ENCODE results near the gene DOHH. TPM values are rescaled to one million over a fixed set of nuclear protein-coding genes. Genes with fewer than 3 reads are reported as not detected.

Gene DOHH
- total and polyA plus RNA-seq, 9 of the 15 experiments (the other 6 are each of a cell fraction or from before 2014, with no cell fraction given), result 0.14 to 47.2 (median 5.1) TPM

DNA sequence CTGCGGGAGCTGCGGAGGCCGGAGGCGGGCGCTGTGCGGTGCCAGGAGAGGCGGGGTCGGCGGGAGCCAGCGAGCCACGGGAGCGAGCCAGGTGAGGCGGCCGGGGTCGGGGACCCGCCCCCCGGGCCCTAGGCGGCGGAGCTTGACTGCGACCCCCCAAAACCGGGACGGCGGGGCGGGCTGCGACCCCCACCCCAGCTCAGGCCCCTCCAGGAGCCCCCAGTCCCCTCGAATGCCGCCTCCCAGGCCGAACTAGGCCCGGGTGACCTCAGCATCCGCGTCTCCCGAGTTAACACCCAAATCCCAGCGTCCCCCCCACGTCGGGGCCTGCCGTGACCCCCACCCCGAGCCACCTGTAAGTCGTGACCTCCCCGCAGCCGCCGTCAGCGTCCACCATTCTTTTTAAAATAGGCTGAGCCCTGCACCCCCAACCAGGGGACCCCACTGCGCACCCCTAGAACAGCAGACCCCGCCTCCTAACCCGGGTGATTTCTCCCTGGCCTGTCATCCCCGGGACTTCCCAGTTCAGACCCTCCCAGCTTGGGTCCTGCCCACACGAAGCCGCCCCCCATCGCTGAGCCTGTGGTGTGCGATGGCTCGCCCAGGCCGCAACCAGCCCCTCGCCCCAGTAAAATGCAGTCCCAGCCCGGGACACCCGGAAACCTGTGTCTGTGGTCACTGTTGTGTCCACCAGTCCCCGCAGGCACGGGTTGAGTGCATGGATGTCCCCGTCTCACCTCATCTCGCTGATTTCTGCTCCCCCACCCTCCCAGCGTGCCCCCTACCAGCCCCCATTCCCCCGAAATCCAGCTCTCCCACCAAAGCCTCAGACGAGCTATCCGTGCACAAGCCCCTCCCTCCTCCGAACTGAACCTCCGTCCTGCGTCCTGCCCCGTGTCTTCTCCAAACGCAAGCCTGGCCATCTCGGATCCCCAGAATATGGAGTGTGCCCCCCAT is 6.2 kb upstream of the DOHH start (continued):
- TF ChIP-seq MYNN (IDR thresholded peaks at IDR 0.05) (no peak), MYNN (CRISPR knock-in tag; IDR thresholded peaks at IDR 0.05) (no peak), POLR2B (IDR thresholded peaks at IDR 0.05; ENCODE audit: low read depth, partially characterized antibody) (no peak), NKRF (IDR thresholded peaks at IDR 0.05; ENCODE audit: borderline replicate concordance) (no peak), GABPA (tag; conservative IDR thresholded peaks at IDR 0.05; ENCODE audit: low read depth) (no peak), KDM5B (IDR thresholded peaks at IDR 0.05; ENCODE audit: insufficient replicate concordance, low read depth, low read length) (no peak)
- TF ChIP-seq, protein P1, sequence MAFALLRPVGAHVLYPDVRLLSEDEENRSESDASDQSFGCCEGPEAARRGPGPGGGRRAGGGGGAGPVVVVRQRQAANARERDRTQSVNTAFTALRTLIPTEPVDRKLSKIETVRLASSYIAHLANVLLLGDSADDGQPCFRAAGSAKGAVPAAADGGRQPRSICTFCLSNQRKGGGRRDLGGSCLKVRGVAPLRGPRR (CRISPR knock-in tag; IDR thresholded peaks at IDR 0.05), result no peak
- TF ChIP-seq, protein P2, sequence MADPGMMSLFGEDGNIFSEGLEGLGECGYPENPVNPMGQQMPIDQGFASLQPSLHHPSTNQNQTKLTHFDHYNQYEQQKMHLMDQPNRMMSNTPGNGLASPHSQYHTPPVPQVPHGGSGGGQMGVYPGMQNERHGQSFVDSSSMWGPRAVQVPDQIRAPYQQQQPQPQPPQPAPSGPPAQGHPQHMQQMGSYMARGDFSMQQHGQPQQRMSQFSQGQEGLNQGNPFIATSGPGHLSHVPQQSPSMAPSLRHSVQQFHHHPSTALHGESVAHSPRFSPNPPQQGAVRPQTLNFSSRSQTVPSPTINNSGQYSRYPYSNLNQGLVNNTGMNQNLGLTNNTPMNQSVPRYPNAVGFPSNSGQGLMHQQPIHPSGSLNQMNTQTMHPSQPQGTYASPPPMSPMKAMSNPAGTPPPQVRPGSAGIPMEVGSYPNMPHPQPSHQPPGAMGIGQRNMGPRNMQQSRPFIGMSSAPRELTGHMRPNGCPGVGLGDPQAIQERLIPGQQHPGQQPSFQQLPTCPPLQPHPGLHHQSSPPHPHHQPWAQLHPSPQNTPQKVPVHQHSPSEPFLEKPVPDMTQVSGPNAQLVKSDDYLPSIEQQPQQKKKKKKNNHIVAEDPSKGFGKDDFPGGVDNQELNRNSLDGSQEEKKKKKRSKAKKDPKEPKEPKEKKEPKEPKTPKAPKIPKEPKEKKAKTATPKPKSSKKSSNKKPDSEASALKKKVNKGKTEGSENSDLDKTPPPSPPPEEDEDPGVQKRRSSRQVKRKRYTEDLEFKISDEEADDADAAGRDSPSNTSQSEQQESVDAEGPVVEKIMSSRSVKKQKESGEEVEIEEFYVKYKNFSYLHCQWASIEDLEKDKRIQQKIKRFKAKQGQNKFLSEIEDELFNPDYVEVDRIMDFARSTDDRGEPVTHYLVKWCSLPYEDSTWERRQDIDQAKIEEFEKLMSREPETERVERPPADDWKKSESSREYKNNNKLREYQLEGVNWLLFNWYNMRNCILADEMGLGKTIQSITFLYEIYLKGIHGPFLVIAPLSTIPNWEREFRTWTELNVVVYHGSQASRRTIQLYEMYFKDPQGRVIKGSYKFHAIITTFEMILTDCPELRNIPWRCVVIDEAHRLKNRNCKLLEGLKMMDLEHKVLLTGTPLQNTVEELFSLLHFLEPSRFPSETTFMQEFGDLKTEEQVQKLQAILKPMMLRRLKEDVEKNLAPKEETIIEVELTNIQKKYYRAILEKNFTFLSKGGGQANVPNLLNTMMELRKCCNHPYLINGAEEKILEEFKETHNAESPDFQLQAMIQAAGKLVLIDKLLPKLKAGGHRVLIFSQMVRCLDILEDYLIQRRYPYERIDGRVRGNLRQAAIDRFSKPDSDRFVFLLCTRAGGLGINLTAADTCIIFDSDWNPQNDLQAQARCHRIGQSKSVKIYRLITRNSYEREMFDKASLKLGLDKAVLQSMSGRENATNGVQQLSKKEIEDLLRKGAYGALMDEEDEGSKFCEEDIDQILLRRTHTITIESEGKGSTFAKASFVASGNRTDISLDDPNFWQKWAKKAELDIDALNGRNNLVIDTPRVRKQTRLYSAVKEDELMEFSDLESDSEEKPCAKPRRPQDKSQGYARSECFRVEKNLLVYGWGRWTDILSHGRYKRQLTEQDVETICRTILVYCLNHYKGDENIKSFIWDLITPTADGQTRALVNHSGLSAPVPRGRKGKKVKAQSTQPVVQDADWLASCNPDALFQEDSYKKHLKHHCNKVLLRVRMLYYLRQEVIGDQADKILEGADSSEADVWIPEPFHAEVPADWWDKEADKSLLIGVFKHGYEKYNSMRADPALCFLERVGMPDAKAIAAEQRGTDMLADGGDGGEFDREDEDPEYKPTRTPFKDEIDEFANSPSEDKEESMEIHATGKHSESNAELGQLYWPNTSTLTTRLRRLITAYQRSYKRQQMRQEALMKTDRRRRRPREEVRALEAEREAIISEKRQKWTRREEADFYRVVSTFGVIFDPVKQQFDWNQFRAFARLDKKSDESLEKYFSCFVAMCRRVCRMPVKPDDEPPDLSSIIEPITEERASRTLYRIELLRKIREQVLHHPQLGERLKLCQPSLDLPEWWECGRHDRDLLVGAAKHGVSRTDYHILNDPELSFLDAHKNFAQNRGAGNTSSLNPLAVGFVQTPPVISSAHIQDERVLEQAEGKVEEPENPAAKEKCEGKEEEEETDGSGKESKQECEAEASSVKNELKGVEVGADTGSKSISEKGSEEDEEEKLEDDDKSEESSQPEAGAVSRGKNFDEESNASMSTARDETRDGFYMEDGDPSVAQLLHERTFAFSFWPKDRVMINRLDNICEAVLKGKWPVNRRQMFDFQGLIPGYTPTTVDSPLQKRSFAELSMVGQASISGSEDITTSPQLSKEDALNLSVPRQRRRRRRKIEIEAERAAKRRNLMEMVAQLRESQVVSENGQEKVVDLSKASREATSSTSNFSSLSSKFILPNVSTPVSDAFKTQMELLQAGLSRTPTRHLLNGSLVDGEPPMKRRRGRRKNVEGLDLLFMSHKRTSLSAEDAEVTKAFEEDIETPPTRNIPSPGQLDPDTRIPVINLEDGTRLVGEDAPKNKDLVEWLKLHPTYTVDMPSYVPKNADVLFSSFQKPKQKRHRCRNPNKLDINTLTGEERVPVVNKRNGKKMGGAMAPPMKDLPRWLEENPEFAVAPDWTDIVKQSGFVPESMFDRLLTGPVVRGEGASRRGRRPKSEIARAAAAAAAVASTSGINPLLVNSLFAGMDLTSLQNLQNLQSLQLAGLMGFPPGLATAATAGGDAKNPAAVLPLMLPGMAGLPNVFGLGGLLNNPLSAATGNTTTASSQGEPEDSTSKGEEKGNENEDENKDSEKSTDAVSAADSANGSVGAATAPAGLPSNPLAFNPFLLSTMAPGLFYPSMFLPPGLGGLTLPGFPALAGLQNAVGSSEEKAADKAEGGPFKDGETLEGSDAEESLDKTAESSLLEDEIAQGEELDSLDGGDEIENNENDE (IDR thresholded peaks at IDR 0.05; ENCODE audit: low read depth, low read length), result no peak
- TF ChIP-seq, protein P3, sequence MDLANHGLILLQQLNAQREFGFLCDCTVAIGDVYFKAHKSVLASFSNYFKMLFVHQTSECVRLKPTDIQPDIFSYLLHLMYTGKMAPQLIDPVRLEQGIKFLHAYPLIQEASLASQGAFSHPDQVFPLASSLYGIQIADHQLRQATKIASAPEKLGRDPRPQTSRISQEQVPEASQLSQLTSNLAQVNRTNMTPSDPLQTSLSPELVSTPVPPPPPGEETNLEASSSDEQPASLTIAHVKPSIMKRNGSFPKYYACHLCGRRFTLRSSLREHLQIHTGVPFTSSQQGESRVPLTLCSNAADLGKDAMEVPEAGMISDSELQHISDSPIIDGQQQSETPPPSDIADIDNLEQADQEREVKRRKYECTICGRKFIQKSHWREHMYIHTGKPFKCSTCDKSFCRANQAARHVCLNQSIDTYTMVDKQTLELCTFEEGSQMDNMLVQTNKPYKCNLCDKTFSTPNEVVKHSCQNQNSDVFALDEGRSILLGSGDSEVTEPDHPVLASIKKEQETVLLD (IDR thresholded peaks at IDR 0.05), result no peak
